Prostate gland (tissue), 2 donors: ENCODE results near the gene KRTAP25-1.

Experiments
- CTCF ChIP-seq, 4 experiments: fragments of 200-600 bp in 2 of 4; fragments of 450-650 bp in 2 of 4; sonication (generic) in 2 of 4; IDR thresholded peaks; 1 replicate in 3 of 4; 2 replicates in 1 of 4; pipeline ENCODE4 v1.5.1; 2016 to 2019; ENCODE audit warnings: antibody characterized with exemption in 4 of 4, mild to moderate bottlenecking in 2 of 4, moderate library complexity in 2 of 4
- POLR2A ChIP-seq: fragments of 450-650 bp; IDR thresholded peaks from one replicate; pipeline ENCODE4 v1.6.1; 2016; ENCODE audit warnings: antibody characterized with exemption, mild to moderate bottlenecking
- POLR2AphosphoS5 ChIP-seq: sonication (generic); formaldehyde crosslinking; IDR thresholded peaks from one replicate; pipeline ENCODE4 v1.6.1; 2017; ENCODE audit warnings: antibody characterized with exemption

- TF ChIP-seq POLR2A: no peak
- TF ChIP-seq POLR2AphosphoS5: no peak
- no peak for TF ChIP-seq CTCF (IDR thresholded peaks at IDR 0.05)
These were observed 44.4 kb upstream of the KRTAP25-1 start for GRCh38 chr21:30333736-30334135.
